HCT116 (cell line): ENCODE measurements around the gene PLCB4. TPM values are rescaled to one million over a fixed set of nuclear protein-coding genes. Genes with fewer than 3 reads are reported as not detected.

Experiments used
- ATAC-seq: fragments of 200-7000 bp; cut with Tn5 transposase; 2 replicates; pipeline ENCODE4 v1.9.1; 2020; ENCODE audit warnings: mild to moderate bottlenecking, moderate library complexity
- BruUV-seq: library from RNA; stranded (reverse); fragments of 400-500 nt; replicated peaks from 2 replicates; lab custom pipeline; 2021; lab: Mats Ljungman, UMichigan
- CTCF ChIA-PET: fragments of 300-600 bp; sonication (Branson Sonifier 250); formaldehyde crosslinking; loops from one replicate; lab custom pipeline; 2021; ENCODE audit warnings: antibody characterized with exemption; lab: Charles Lee
- POLR2A ChIA-PET: fragments of 300-600, 350-600 bp; sonication (Branson Sonifier 250); formaldehyde crosslinking; loops from one replicate; lab custom pipeline; 2021; ENCODE audit warnings: antibody characterized with exemption; lab: Charles Lee
- RAD21 ChIA-PET, 2 experiments: fragments of 300-600 bp; sonication (Branson Sonifier 250); formaldehyde crosslinking; loops; one replicate each; lab custom pipeline; 2023; ENCODE audit warnings: low total read pairs in 2 of 2; ENCODE audit not compliant: uncharacterized antibody in 2 of 2, unreplicated experiment in 2 of 2, low non-redundant PET in 1 of 2; lab: Charles Lee
- DNase-seq: peaks from one replicate; pipeline ENCODE4 v3.0.0-alpha.2; 2010; ENCODE audit warnings: low read depth, low spot score
- H2AFZ ChIP-seq: fragments of 200-600 bp; shearing (Covaris generic), sonication (generic); 2 replicates; pipeline ENCODE4 v1.6.1; 2017; ENCODE audit warnings: low read depth, mixed run types, mixed read lengths, antibody characterized with exemption, low read length; ENCODE audit not compliant: poor library complexity, severe bottlenecking
- H3K27ac ChIP-seq: 2 replicates; pipeline ENCODE4 v1.5.1; 2012; ENCODE audit warnings: low read depth, low read length
- H3K27me3 ChIP-seq: fragments of 200-600 bp; sonication (generic); 2 replicates; pipeline ENCODE4 v1.6.1; 2016; ENCODE audit warnings: mixed run types, low read length, mixed read lengths; ENCODE audit not compliant: insufficient read depth
- H3K36me3 ChIP-seq, 2 experiments: fragments of 200-500 bp in 1 of 2; fragments of 200-600 bp in 1 of 2; sonication (Bioruptor generic) in 1 of 2; sonication (generic) in 1 of 2; 2 replicates each; pipeline versions ENCODE4 v1.5.1 to v1.6.1; 2014 to 2016; ENCODE audit warnings: low read length in 2 of 2, inconsistent platforms in 1 of 2, mixed read lengths in 1 of 2, mixed run types in 1 of 2; ENCODE audit not compliant: insufficient read depth in 2 of 2, control insufficient read depth in 1 of 2
- H3K4me1 ChIP-seq, 2 experiments: fragments of 200-600 bp in 1 of 2; sonication (generic) in 1 of 2; 2 replicates each; pipeline versions ENCODE4 v1.5.1 to v1.6.1; 2012 to 2017; ENCODE audit warnings: low read length in 2 of 2, inconsistent platforms in 1 of 2, mild to moderate bottlenecking in 1 of 2, mixed read lengths in 1 of 2, mixed run types in 1 of 2, moderate library complexity in 1 of 2; ENCODE audit not compliant: insufficient read depth in 2 of 2, control insufficient read depth in 1 of 2
- H3K4me2 ChIP-seq: fragments of 200-600 bp; sonication (generic); 2 replicates; pipeline ENCODE4 v1.6.1; 2017; ENCODE audit warnings: mixed run types, low read length, mixed read lengths
- H3K4me3 ChIP-seq, 2 experiments: fragments of 200-600 bp in 1 of 2; sonication (generic) in 1 of 2; replicated peaks in 1 of 2; 2 replicates each; pipeline ENCODE4 v1.5.1; 2011 to 2016; ENCODE audit warnings: low read length in 2 of 2, control low read depth in 1 of 2, low read depth in 1 of 2, mild to moderate bottlenecking in 1 of 2, mixed read lengths in 1 of 2, mixed run types in 1 of 2
- H3K79me2 ChIP-seq: fragments of 200-600 bp; sonication (generic); 2 replicates; pipeline ENCODE4 v1.6.1; 2017; ENCODE audit warnings: mild to moderate bottlenecking, mixed run types, low read length, moderate library complexity, mixed read lengths; ENCODE audit not compliant: insufficient read depth
- H3K9ac ChIP-seq: fragments of 200-600 bp; sonication (generic); 2 replicates; pipeline ENCODE4 v1.6.1; 2016; ENCODE audit warnings: low read length, mixed read lengths
- H3K9me2 ChIP-seq: fragments of 200-600 bp; sonication (generic), shearing (Covaris generic); 2 replicates; pipeline ENCODE4 v1.6.1; 2017; ENCODE audit warnings: mixed run types, mild to moderate bottlenecking, moderate library complexity; ENCODE audit not compliant: insufficient read depth
- H3K9me3 ChIP-seq, 2 experiments: fragments of 200-500 bp in 1 of 2; fragments of 200-600 bp in 1 of 2; sonication (Bioruptor generic) in 1 of 2; sonication (generic) in 1 of 2; 2 replicates each; pipeline ENCODE4 v1.6.1; 2014 to 2017; ENCODE audit warnings: low read length in 2 of 2, mixed read lengths in 2 of 2, inconsistent platforms in 1 of 2, low read depth in 1 of 2, mild to moderate bottlenecking in 1 of 2, mixed run types in 1 of 2, moderate library complexity in 1 of 2; ENCODE audit not compliant: control insufficient read depth in 1 of 2, insufficient read depth in 1 of 2
- H4K20me1 ChIP-seq: fragments of 200-600 bp; sonication (generic), shearing (Covaris generic); 2 replicates; pipeline ENCODE4 v1.6.1; 2017; ENCODE audit warnings: mixed run types, mild to moderate bottlenecking, moderate library complexity; ENCODE audit not compliant: insufficient read depth
- ELF1 ChIP-seq: IDR thresholded peaks from 2 replicates; pipeline ENCODE4 v1.6.1; 2012; ENCODE audit warnings: low read depth, borderline replicate concordance
- JUND ChIP-seq: IDR thresholded peaks from 2 replicates; pipeline ENCODE4 v1.6.1; 2012
- REST ChIP-seq: IDR thresholded peaks from 2 replicates; pipeline ENCODE4 v1.6.1; 2012; ENCODE audit warnings: low read depth
- SRF ChIP-seq: IDR thresholded peaks from 2 replicates; pipeline ENCODE4 v1.6.1; 2012; ENCODE audit warnings: low read depth
- TCF7L2 ChIP-seq: IDR thresholded peaks from 2 replicates; pipeline ENCODE4 v1.7.0; 2011; ENCODE audit warnings: borderline replicate concordance, inconsistent platforms; ENCODE audit not compliant: insufficient read depth, insufficient read length; ENCODE audit errors: extremely low read depth
- YY1 ChIP-seq: IDR thresholded peaks from 2 replicates; pipeline ENCODE4 v1.6.1; 2011; ENCODE audit warnings: low read length, low read depth, moderate library complexity, mild to moderate bottlenecking; ENCODE audit not compliant: insufficient replicate concordance; ENCODE audit errors: extremely low read depth
- intact Hi-C: fragments of 100-400 bp; cut with micrococcal nuclease; formaldehyde crosslinking; loops from 2 replicates; pipeline ENCODE4 v1.10.0; 2022
- total RNA-seq: library from RNA; stranded (reverse); gene quantifications from one replicate; pipeline ENCODE4 v1.2.1, GENCODE V29; 2021; ENCODE audit not compliant: unreplicated experiment

PLCB4 gene
- total RNA-seq, 1 experiment from 2014 or later, result 2.5 TPM

GRCh38 chr20:9072861-9073500, 4.1 kb downstream of the PLCB4 start:
- H3K9ac ChIP-seq, result no peak overlapping the region
- no peaks in the 10 kb centered on the region for H3K9me3 ChIP-seq
- H3K4me2 ChIP-seq, result no peak overlapping the region
- ChIA-PET RAD21 (no interaction called here), CTCF (no interaction called here), POLR2A (no interaction called here)
- peaks cover 4 to 11% of the 10 kb centered on the region in 2 experiments; a peak in 2 of 4 replicates for H3K4me1 ChIP-seq
- no peaks in the 10 kb centered on the region for H3K9me2 ChIP-seq
- no TSS peak for BruUV-seq
- no peak for ATAC-seq
- H3K27ac ChIP-seq, result no peak overlapping the region
- TF ChIP-seq YY1, result no peak
- TF ChIP-seq ELF1, result no peak
- TF ChIP-seq JUND, result no peak
- TF ChIP-seq SRF, result no peak
- H3K79me2 ChIP-seq, result no peaks in the 10 kb centered on the region
- intact Hi-C loops, result no loop called here
- no peaks in the 10 kb centered on the region for H3K36me3 ChIP-seq
- no peaks in the 10 kb centered on the region for H4K20me1 ChIP-seq
- H3K4me3 ChIP-seq, result no peak overlapping the region
- no peak overlapping the region for H2AFZ ChIP-seq
- DNase-seq, result no peak
- H3K27me3 ChIP-seq, result no peaks in the 10 kb centered on the region

- no peak for ATAC-seq
- intact Hi-C loops, result no loop called here
- Histone ChIP-seq H3K27ac (no peak overlapping the region), H3K4me3 (no peak overlapping the region), H3K36me3 (no peaks in the 10 kb centered on the region), H2AFZ (no peak overlapping the region), H3K79me2 (no peaks in the 10 kb centered on the region), H3K27me3 (no peaks in the 10 kb centered on the region), H3K9me3 (no peaks in the 10 kb centered on the region), H3K4me2 (no peak overlapping the region), H3K9ac (no peak overlapping the region), H4K20me1 (no peaks in the 10 kb centered on the region), H3K4me1 (no peaks in the 10 kb centered on the region), H3K9me2 (no peaks in the 10 kb centered on the region)
- no TSS peak for BruUV-seq
- ChIA-PET CTCF (no interaction called here), RAD21 (no interaction called here), POLR2A (no interaction called here)
- TF ChIP-seq TCF7L2, result no peak
- TF ChIP-seq REST, result no peak
- no peak for DNase-seq
These were observed 6.6 kb downstream of the PLCB4 start for GRCh38 chr20:9075264-9076095.
